GM12875 (cell line): ENCODE results near the gene SLC13A3.

Source experiments
- H3K4me3 ChIP-seq: one replicate; pipeline ENCODE4 v1.5.1; 2011; ENCODE audit warnings: low read depth, low read length, control low read depth
- CTCF ChIP-seq: IDR thresholded peaks from 2 replicates; pipeline ENCODE4 v1.5.1; 2011; ENCODE audit warnings: low read depth, mild to moderate bottlenecking, control low read depth, inconsistent platforms, low read length, moderate library complexity, borderline replicate concordance; ENCODE audit not compliant: insufficient read depth

The SLC13A3 gene

GRCh38 chr20:46661659-46662058, 10.4 kb upstream of the SLC13A3 start:
- no peak for TF ChIP-seq CTCF
- H3K4me3 ChIP-seq: no peak overlapping the region

GRCh38 chr20:46660487-46660886, 9.2 kb upstream of the SLC13A3 start:
- TF ChIP-seq CTCF: no peak

GRCh38 chr20:46657618-46658017, 6.4 kb upstream of the SLC13A3 start:
- H3K4me3 ChIP-seq: no peak overlapping the region
- TF ChIP-seq CTCF: no peak

More at GRCh38 chr20:46660487-46660886, 9.2 kb upstream of the SLC13A3 start:
- no peak overlapping the region for H3K4me3 ChIP-seq

GRCh38 chr20:46657137-46657536, 5.9 kb upstream of the SLC13A3 start:
- no peak overlapping the region for H3K4me3 ChIP-seq
- no peak for TF ChIP-seq CTCF

- no peak overlapping the region for H3K4me3 ChIP-seq
- TF ChIP-seq CTCF: no peak
Observed at GRCh38 chr20:46652699-46653098, 1.4 kb upstream of the SLC13A3 start.

- no peak for TF ChIP-seq CTCF
- no peak overlapping the region for H3K4me3 ChIP-seq
Observed at GRCh38 chr20:46650575-46651090, 626 bp downstream of the SLC13A3 start.

GRCh38 chr20:46649965-46650542, 1.2 kb downstream of the SLC13A3 start:
- no peak for TF ChIP-seq CTCF
- H3K4me3 ChIP-seq: no peak overlapping the region
